K562 (cell line): ENCODE results near the gene CD9. TPM values are rescaled to one million over a fixed set of nuclear protein-coding genes. Genes with fewer than 3 reads are reported as not detected.

Experiments used
- ELF4 ChIP-seq: fragments of 450-650 bp; formaldehyde crosslinking; IDR thresholded peaks from 2 replicates; pipeline ENCODE4 v1.4.0; 2022; ENCODE audit warnings: missing genetic modification characterization
- FOSL1 ChIP-seq: fragments of 200-800 bp; sonication (Bioruptor generic); conservative IDR thresholded peaks from 2 replicates; pipeline ENCODE4 v1.6.1; 2016; ENCODE audit warnings: missing genetic modification characterization, missing compliant biosample characterization
- NCOA2 ChIP-seq, 2 experiments: fragments of 450-650 bp; IDR thresholded peaks; 2 replicates each; pipeline ENCODE4 v1.6.1; 2018; ENCODE audit warnings: mild to moderate bottlenecking in 2 of 2, moderate library complexity in 1 of 2; ENCODE audit not compliant: partially characterized antibody in 2 of 2
- SFPQ ChIP-seq: fragments of 200-400 bp; formaldehyde crosslinking; IDR thresholded peaks from 2 replicates; pipeline ENCODE4 v1.6.1; 2017; ENCODE audit warnings: mild to moderate bottlenecking, low read depth, low read length, moderate library complexity
- TCF3 ChIP-seq: sonication (generic); formaldehyde crosslinking; IDR thresholded peaks from 2 replicates; pipeline ENCODE4 v1.4.0; 2020; ENCODE audit warnings: mild to moderate bottlenecking, missing genetic modification reagents
- TGIF2 ChIP-seq: sonication (generic); formaldehyde crosslinking; IDR thresholded peaks from 2 replicates; pipeline ENCODE4 v1.8.1; 2022; ENCODE audit warnings: mild to moderate bottlenecking, missing genetic modification reagents, moderate library complexity
- ZKSCAN8 ChIP-seq: fragments of 200-800 bp; sonication (Bioruptor generic); IDR thresholded peaks from 2 replicates; pipeline ENCODE4 v1.6.1; 2016; ENCODE audit warnings: missing genetic modification characterization, missing compliant biosample characterization
- ZNF174 ChIP-seq: fragments of 250-450 bp; sonication (Bioruptor Pico); IDR thresholded peaks from 2 replicates; pipeline ENCODE4 v1.4.0; 2020; ENCODE audit warnings: mild to moderate bottlenecking
- ZNF324 ChIP-seq: fragments of 250-450 bp; sonication (Bioruptor Pico); IDR thresholded peaks from 2 replicates; pipeline ENCODE4 v1.4.0; 2020; ENCODE audit warnings: mild to moderate bottlenecking
- ZNF766 ChIP-seq: fragments of 200-800 bp; sonication (Bioruptor generic); conservative IDR thresholded peaks from 2 replicates; pipeline ENCODE4 v1.6.1; 2016; ENCODE audit warnings: missing genetic modification characterization, missing compliant biosample characterization
- polyA plus RNA-seq, 8 experiments: library from polyadenylated mRNA; depleted of rRNA in 4 of 8; stranded (reverse) in 5 of 8; unstranded in 3 of 8; fragments of >200 nt; fragmentation: Nextera tagmentation in 2 of 8; fragmentation: Illumina TruSeq in 1 of 8; extraction: Ambion mirVana in 2 of 8; extraction: Trizol in 1 of 8; gene quantifications; 2 replicates each; pipeline versions ENCODE4 v1.2.1 to v1.2.3, GENCODE V29; 2011 to 2014; ENCODE audit warnings: inconsistent platforms in 1 of 8, missing spikeins in 1 of 8
- total RNA-seq, 7 experiments: library from RNA; depleted of rRNA in 6 of 7; stranded (reverse); fragments of >200 nt in 6 of 7; fragmentation: Illumina TruSeq in 2 of 7; extraction: Trizol in 2 of 7; gene quantifications; 2 replicates each; pipeline versions ENCODE4 v1.2.1 to v1.2.3, GENCODE V29; 2011 to 2021; ENCODE audit warnings: low replicate concordance in 1 of 7
- TF ChIP-seq, protein P1 (sequence below): sonication (generic); formaldehyde crosslinking; IDR thresholded peaks from 2 replicates; pipeline ENCODE4 v1.8.1; 2022; ENCODE audit warnings: missing genetic modification reagents
- TF ChIP-seq, protein P2 (sequence below): fragments of 250-450 bp; sonication (Bioruptor Pico); IDR thresholded peaks from 2 replicates; pipeline ENCODE4 v1.8.0; 2022; ENCODE audit warnings: moderate library complexity, mild to moderate bottlenecking, inconsistent platforms
- TF ChIP-seq, protein P3 (sequence below), 2 experiments: fragments of 450-650 bp; IDR thresholded peaks; 2 replicates each; pipeline ENCODE4 v1.6.1; 2016; ENCODE audit warnings: mild to moderate bottlenecking in 2 of 2, borderline replicate concordance in 1 of 2, low read depth in 1 of 2, moderate library complexity in 1 of 2

CD9 gene
- total and polyA plus RNA-seq, 9 of the 15 experiments (the other 6 are each of a cell fraction or from before 2014, with no cell fraction given) = 0.43 to 5.6 (median 0.62) TPM

DNA sequence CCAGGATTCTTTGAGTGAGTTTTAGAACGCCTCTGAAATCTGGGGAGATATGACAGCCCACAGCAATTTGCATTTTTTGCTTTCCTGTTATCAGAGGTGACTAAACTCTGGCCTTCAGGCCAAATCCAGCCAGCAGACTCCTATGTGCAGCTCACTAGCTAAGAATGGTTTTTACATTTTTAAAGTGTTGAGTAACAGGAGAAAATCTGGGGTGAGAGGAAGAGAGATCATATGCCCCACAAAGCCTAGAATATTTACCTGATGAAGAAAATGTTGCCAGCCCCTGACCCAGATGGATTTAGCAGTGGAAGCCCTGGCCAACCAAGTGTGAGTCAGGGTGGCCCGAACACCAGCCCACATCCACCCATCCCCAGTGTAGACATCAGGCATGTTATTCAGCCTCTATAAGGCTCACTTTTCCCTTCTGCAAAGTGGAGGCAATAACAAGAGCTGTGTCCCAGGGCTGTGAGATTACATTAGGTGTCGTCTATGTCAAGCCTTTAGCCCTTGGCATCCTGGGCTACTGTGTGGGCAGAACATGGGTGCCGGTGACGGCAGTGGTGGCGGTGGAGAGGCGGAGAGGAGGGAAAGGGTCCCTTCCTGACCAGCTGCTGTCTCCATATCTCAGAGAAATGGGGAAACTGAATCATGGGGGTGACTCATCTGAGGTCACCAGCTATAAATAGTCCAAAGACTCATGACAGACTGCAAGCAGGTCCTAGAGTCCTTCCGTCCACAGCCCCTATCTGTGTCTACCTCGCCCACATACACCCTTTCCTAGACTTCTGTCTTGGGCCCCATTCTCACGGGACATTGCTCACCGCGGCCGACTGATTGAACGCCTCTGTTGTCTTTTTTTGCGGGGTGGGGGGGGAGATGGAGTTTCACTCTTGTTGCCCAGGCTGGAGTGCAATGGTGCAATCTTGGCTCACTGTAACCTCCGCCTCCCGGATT lies 32.6 kb upstream of the CD9 start (continued):
- TF ChIP-seq NCOA2 (IDR thresholded peaks at IDR 0.05; ENCODE audit: partially characterized antibody in 2 of 2) (no peak), ZNF324 (CRISPR knock-in tag) (no peak), TCF3 (CRISPR knock-in tag) (peak; percentile 53), ZKSCAN8 (CRISPR knock-in tag) (peak; percentile 64), FOSL1 (tag) (peak; percentile 100), TGIF2 (CRISPR knock-in tag) (no peak), ZNF766 (0 out of 2 replicates have a peak, but pooled peaks have one; percentile 63), ZNF174 (CRISPR knock-in tag) (no peak), SFPQ (no peak), ELF4 (CRISPR knock-in tag) (no peak)
- TF ChIP-seq, protein P1, sequence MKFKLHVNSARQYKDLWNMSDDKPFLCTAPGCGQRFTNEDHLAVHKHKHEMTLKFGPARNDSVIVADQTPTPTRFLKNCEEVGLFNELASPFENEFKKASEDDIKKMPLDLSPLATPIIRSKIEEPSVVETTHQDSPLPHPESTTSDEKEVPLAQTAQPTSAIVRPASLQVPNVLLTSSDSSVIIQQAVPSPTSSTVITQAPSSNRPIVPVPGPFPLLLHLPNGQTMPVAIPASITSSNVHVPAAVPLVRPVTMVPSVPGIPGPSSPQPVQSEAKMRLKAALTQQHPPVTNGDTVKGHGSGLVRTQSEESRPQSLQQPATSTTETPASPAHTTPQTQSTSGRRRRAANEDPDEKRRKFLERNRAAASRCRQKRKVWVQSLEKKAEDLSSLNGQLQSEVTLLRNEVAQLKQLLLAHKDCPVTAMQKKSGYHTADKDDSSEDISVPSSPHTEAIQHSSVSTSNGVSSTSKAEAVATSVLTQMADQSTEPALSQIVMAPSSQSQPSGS = peak; percentile 75; the same call in 1 of the 2 replicates
- TF ChIP-seq, protein P2, sequence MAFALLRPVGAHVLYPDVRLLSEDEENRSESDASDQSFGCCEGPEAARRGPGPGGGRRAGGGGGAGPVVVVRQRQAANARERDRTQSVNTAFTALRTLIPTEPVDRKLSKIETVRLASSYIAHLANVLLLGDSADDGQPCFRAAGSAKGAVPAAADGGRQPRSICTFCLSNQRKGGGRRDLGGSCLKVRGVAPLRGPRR (CRISPR knock-in tag) = no peak
- TF ChIP-seq, protein P3, sequence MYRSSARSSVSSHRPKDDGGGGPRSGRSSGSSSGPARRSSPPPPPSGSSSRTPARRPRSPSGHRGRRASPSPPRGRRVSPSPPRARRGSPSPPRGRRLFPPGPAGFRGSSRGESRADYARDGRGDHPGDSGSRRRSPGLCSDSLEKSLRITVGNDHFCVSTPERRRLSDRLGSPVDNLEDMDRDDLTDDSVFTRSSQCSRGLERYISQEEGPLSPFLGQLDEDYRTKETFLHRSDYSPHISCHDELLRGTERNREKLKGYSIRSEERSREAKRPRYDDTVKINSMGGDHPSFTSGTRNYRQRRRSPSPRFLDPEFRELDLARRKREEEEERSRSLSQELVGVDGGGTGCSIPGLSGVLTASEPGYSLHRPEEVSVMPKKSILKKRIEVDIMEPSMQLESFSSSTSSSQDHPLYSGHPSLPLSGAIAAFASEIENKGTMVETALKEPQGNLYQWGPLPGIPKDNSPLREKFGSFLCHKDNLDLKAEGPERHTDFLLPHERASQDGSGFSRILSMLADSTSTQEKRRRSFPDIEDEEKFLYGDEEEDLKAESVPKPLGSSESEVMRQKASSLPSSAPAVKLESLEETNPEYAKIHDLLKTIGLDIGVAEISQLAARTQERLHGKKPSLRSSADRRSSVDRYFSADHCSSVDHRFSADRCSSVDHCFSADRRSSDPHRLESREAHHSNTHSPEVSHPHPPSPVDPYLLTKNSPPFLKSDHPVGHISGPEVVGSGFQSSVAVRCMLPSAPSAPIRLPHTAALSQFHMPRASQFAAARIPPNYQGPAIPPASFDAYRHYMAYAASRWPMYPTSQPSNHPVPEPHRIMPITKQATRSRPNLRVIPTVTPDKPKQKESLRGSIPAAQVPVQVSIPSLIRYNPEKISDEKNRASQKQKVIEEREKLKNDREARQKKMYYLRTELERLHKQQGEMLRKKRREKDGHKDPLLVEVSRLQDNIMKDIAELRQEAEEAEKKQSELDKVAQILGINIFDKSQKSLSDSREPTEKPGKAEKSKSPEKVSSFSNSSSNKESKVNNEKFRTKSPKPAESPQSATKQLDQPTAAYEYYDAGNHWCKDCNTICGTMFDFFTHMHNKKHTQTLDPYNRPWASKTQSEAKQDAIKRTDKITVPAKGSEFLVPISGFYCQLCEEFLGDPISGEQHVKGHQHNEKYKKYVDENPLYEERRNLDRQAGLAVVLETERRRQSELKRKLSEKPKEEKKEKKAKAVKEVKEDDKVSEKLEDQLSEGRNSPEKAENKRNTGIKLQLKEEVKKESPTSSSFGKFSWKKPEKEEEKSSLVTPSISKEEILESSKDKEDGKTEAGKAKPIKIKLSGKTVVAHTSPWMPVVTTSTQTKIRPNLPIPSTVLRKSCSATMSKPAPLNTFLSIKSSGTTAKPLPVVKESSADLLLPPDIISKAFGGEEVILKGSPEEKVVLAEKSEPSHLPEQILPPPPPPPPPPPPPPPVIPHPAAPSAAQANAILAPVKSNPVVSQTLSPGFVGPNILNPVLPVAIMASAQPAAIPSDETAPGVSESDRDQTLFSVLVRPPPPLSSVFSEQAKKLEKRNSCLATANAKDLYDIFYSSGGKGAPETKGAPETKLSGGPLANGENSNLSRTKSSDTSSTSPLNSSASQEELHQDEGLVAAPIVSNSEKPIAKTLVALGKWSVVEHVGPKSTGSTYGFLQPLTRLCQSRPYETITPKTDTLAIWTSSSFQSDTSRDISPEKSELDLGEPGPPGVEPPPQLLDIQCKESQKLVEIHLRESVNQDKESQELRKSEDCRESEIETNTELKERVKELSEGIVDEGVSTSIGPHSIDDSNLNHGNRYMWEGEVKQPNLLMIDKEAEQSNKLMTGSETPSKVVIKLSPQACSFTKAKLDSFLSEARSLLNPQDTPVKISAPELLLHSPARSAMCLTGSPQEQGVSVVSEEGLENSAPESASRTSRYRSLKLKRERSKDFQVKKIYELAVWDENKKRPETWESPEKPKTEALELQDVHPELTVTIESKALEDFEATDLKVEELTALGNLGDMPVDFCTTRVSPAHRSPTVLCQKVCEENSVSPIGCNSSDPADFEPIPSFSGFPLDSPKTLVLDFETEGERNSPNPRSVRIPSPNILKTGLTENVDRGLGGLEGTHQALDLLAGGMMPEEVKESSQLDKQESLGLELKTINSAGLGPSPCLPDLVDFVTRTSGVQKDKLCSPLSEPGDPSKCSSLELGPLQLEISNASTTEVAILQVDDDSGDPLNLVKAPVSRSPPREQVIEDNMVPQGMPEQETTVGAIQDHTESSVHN (IDR thresholded peaks at IDR 0.05; ENCODE audit: borderline replicate concordance in 1 of 2, low read depth in 1 of 2) = peak in 1 of 2 experiments; percentile 89; a peak in 2 of 4 replicates
